A549 (cell line): Measurements from ENCODE around the gene SMG5. TPM values are rescaled to one million over a fixed set of nuclear protein-coding genes. Genes with fewer than 3 reads are reported as not detected.
"Not testable (repeated sequence)": the region's sequence is repeated elsewhere in the genome, so short reads cannot be mapped to it uniquely, and the experiment has no call there.

Source experiments
- ATAC-seq, 2 experiments: fragments of 200-7000 bp in 1 of 2; fragments of >200 bp in 1 of 2; cut with Nextera tagmentation in 1 of 2; cut with Tn5 transposase in 1 of 2; 3 replicates each; pipeline versions ENCODE4 v1.8.0 to v1.9.1; 2018 to 2020; ENCODE audit warnings: mild to moderate bottlenecking in 1 of 2, moderate library complexity in 1 of 2
- CTCF ChIA-PET: fragments of 300-600 bp; sonication (Branson Sonifier 250); formaldehyde crosslinking; extraction: SDS; loops from one replicate; lab custom pipeline; 2021; ENCODE audit warnings: antibody characterized with exemption, inconsistent platforms; lab: Yijun Ruan, JAX
- POLR2A ChIA-PET: fragments of 350-600 bp; formaldehyde crosslinking; extraction: SDS; loops from one replicate; lab custom pipeline; 2021; ENCODE audit warnings: antibody characterized with exemption, inconsistent platforms; lab: Yijun Ruan, JAX
- DNase-seq, 2 experiments: peaks; one replicate each; pipeline versions ENCODE4 v3.0.0 to v3.0.0-alpha.2; 2011 to 2016; ENCODE audit warnings: low read depth in 1 of 2, low spot score in 1 of 2
- FAIRE-seq: peaks from 2 replicates; lab custom pipeline; 2011; peaks lifted over from hg19 to GRCh38; lab: Jason Lieb, UNC
- H3K27ac ChIP-seq, 2 experiments: fragments of >200 bp; sonication (Bioruptor Twin); formaldehyde crosslinking; 3 replicates each; pipeline ENCODE4 v1.5.1; 2016 to 2017
- H3K4me1 ChIP-seq: fragments of >200 bp; sonication (Bioruptor Twin); formaldehyde crosslinking; 3 replicates; pipeline ENCODE4 v1.6.1; 2016
- H3K4me2 ChIP-seq: fragments of >200 bp; sonication (Bioruptor Twin); formaldehyde crosslinking; 3 replicates; pipeline ENCODE4 v1.6.1; 2016
- H3K4me3 ChIP-seq: fragments of >200 bp; sonication (Bioruptor Twin); formaldehyde crosslinking; 3 replicates; pipeline ENCODE4 v1.5.1; 2016
- H3K9me3 ChIP-seq: fragments of >200 bp; sonication (Bioruptor Twin); formaldehyde crosslinking; 3 replicates; pipeline ENCODE4 v1.6.1; 2016
- BCL3 ChIP-seq: fragments of >200 bp; sonication (Bioruptor Twin); formaldehyde crosslinking; IDR thresholded peaks from 3 replicates; pipeline ENCODE4 v1.6.1; 2016
- CBX2 ChIP-seq: fragments of 200-600 bp; sonication (generic); IDR thresholded peaks from 2 replicates; pipeline ENCODE4 v1.6.1; 2016; ENCODE audit warnings: low read depth, mild to moderate bottlenecking, borderline replicate concordance
- CEBPB ChIP-seq, 2 experiments: fragments of >200 bp in 1 of 2; sonication (Bioruptor Twin) in 1 of 2; formaldehyde crosslinking in 1 of 2; IDR thresholded peaks; 2 replicates each; pipeline ENCODE4 v1.6.1; 2012 to 2016
- CHD2 ChIP-seq: fragments of 150-350 bp; IDR thresholded peaks from 2 replicates; pipeline ENCODE4 v1.6.1; 2014; ENCODE audit warnings: low read length; ENCODE audit not compliant: partially characterized antibody
- CTCF ChIP-seq: fragments of >200 bp; sonication (Bioruptor Twin); formaldehyde crosslinking; IDR thresholded peaks from 3 replicates; pipeline ENCODE4 v1.5.1; 2016
- EHF ChIP-seq: fragments of 250-450 bp; sonication (Bioruptor Pico); IDR thresholded peaks from 2 replicates; pipeline ENCODE4 v1.5.0; 2020; ENCODE audit warnings: mild to moderate bottlenecking
- EHMT2 ChIP-seq: fragments of 200-600 bp; sonication (generic); IDR thresholded peaks from 2 replicates; pipeline ENCODE4 v1.6.1; 2016; ENCODE audit warnings: antibody characterized with exemption, low read depth, mild to moderate bottlenecking, moderate library complexity
- EP300 ChIP-seq, 2 experiments: fragments of >200 bp; sonication (Bioruptor Twin); formaldehyde crosslinking; IDR thresholded peaks; 2 replicates in 1 of 2; 3 replicates in 1 of 2; pipeline ENCODE4 v1.6.1; 2016 to 2017
- ESRRA ChIP-seq: fragments of 150-350 bp; IDR thresholded peaks from 2 replicates; pipeline ENCODE4 v1.6.1; 2014; ENCODE audit warnings: mild to moderate bottlenecking, low read length, borderline replicate concordance
- FOSL2 ChIP-seq, 2 experiments: fragments of 450-650 bp in 1 of 2; fragments of >200 bp in 1 of 2; sonication (Bioruptor Twin) in 1 of 2; formaldehyde crosslinking; IDR thresholded peaks; 2 replicates each; pipeline versions ENCODE4 v1.5.0 to v1.6.1; 2016 to 2020; ENCODE audit warnings: mild to moderate bottlenecking in 1 of 2, moderate library complexity in 1 of 2
- HOXB5 ChIP-seq: fragments of 250-450 bp; sonication (Bioruptor Pico); IDR thresholded peaks from 2 replicates; pipeline ENCODE4 v1.5.0; 2020; ENCODE audit warnings: mild to moderate bottlenecking, moderate library complexity
- JUNB ChIP-seq: fragments of >200 bp; sonication (Bioruptor Twin); formaldehyde crosslinking; IDR thresholded peaks from 2 replicates; pipeline ENCODE4 v1.6.1; 2016
- MYC ChIP-seq: IDR thresholded peaks from 2 replicates; pipeline ENCODE4 v1.6.1; 2012; ENCODE audit warnings: mild to moderate bottlenecking, inconsistent platforms, low read length, improper control_type of control experiment, borderline replicate concordance
- NFE2L2 ChIP-seq: fragments of 150-350 bp; conservative IDR thresholded peaks from 2 replicates; pipeline ENCODE4 v1.6.1; 2014; ENCODE audit warnings: low read length
- NPAS2 ChIP-seq: fragments of 250-450 bp; sonication (Bioruptor Pico); IDR thresholded peaks from 2 replicates; pipeline ENCODE4 v1.8.0; 2022; ENCODE audit warnings: mild to moderate bottlenecking, moderate library complexity, borderline replicate concordance
- PBX3 ChIP-seq: IDR thresholded peaks from 2 replicates; pipeline ENCODE4 v1.6.1; 2012
- PHF8 ChIP-seq: fragments of 200-600 bp; sonication (generic); IDR thresholded peaks from 2 replicates; pipeline ENCODE4 v1.6.1; 2016; ENCODE audit warnings: low read depth, mild to moderate bottlenecking, antibody characterized with exemption, moderate library complexity, borderline replicate concordance
- POLR2AphosphoS2 ChIP-seq: conservative IDR thresholded peaks from 2 replicates; pipeline ENCODE4 v1.6.1; 2012; ENCODE audit warnings: low read length, improper control_type of control experiment, inconsistent platforms
- RAD21 ChIP-seq, 2 experiments: fragments of >200 bp in 1 of 2; sonication (Bioruptor Twin) in 1 of 2; formaldehyde crosslinking in 1 of 2; IDR thresholded peaks in 1 of 2; conservative IDR thresholded peaks in 1 of 2; 2 replicates in 1 of 2; 3 replicates in 1 of 2; pipeline ENCODE4 v1.6.1; 2012 to 2018; ENCODE audit warnings: inconsistent platforms in 1 of 2
- SREBF2 ChIP-seq: fragments of 450-650 bp; IDR thresholded peaks from 2 replicates; pipeline ENCODE4 v1.6.1; 2014; ENCODE audit warnings: mild to moderate bottlenecking, moderate library complexity
- TFCP2L1 ChIP-seq: fragments of 250-450 bp; sonication (Bioruptor Pico); IDR thresholded peaks from 2 replicates; pipeline ENCODE4 v1.5.0; 2021; ENCODE audit warnings: mild to moderate bottlenecking
- USF2 ChIP-seq: fragments of 450-650 bp; IDR thresholded peaks from 2 replicates; pipeline ENCODE4 v1.6.1; 2014; ENCODE audit warnings: antibody characterized with exemption
- ZC3H11A ChIP-seq: fragments of 450-650 bp; IDR thresholded peaks from 2 replicates; pipeline ENCODE4 v1.6.1; 2014; ENCODE audit warnings: antibody characterized with exemption, mild to moderate bottlenecking
- WGBS: methylation state at CpG from one replicate; pipeline ENCODE4 v1.1.6; 2017; ENCODE audit errors: missing lambda C conversion rate; 5-methylcytosine and 5-hydroxymethylcytosine counted together
- polyA plus RNA-seq, 4 experiments: library from polyadenylated mRNA; depleted of rRNA in 3 of 4; stranded (reverse); fragments of >200 nt; fragmentation: RNase III in 1 of 4; extraction: RNeasy Plus Mini Kit Qiagen cat#74134 plus additional on column Dnase treatment in 1 of 4; gene quantifications; 2 replicates in 3 of 4; 3 replicates in 1 of 4; pipeline ENCODE4 v1.2.3, GENCODE V29; 2011 to 2017

SMG5 gene
- polyA plus RNA-seq, 2 of the 4 experiments (the other 2 are of a cell fraction) = 25.6 to 48.7 TPM

- no peak for TF ChIP-seq FOSL2 (IDR thresholded peaks at IDR 0.05)
- TF ChIP-seq FOSL2 (CRISPR knock-in tag; IDR thresholded peaks at IDR 0.05) = no peak
- peak; percentile 93 for TF ChIP-seq BCL3
- no peak for TF ChIP-seq JUNB
- no peak for TF ChIP-seq NFE2L2
- TF ChIP-seq PBX3 = peak; percentile 45; the same call in 1 of the 2 replicates
- peak; percentile 85; the same call in 1 of the 2 replicates for TF ChIP-seq TFCP2L1 (CRISPR knock-in tag)
- TF ChIP-seq EP300 (IDR thresholded peaks at IDR 0.05) = no peak
- TF ChIP-seq PHF8 = peak; percentile 98
- no peak for TF ChIP-seq EHMT2
- no peak for TF ChIP-seq USF2
These were observed at the start of gene SMG5 (continued) for GRCh38 chr1:156282479-156283222.

- DNase-seq, H3K27ac ChIP-seq, ATAC-seq, FAIRE-seq, H3K4me3 ChIP-seq, H3K4me2 ChIP-seq, H3K4me1 ChIP-seq, H3K9me3 ChIP-seq: not testable (repeated sequence)
- CTCF ChIA-PET = interaction anchor here (0.7 to 1.6 kb wide), 3 partner anchors 12 to 420 kb away, joined by 3 read pairs; partner anchors contain the start of gene TMEM79
- 93% methylated on average over 9 of the region's 9 CpGs for WGBS
- POLR2A ChIA-PET = interaction anchor here (0.7 kb wide), 1 partner anchor 32 kb away, joined by 3 read pairs; no protein-coding TSS in a partner anchor
These were observed 40.6 kb upstream of the SMG5 start for GRCh38 chr1:156323179-156323578.

- ATAC-seq = no peak
- TF ChIP-seq EP300 (IDR thresholded peaks at IDR 0.05) (no peak), FOSL2 (IDR thresholded peaks at IDR 0.05) (no peak), FOSL2 (CRISPR knock-in tag; IDR thresholded peaks at IDR 0.05) (peak; percentile 19; the same call in 1 of the 2 replicates), RAD21 (conservative IDR thresholded peaks at IDR 0.05 in 1 of 2, IDR thresholded peaks at IDR 0.05 in 1 of 2) (no peak), EHF (no peak)
- TF ChIP-seq, all 56 proteins: peak for 1
- DNase-seq = no peak
- Histone ChIP-seq H3K27ac (no peak overlapping the region), H3K4me3 (no peak overlapping the region), H3K4me1 (no peaks in the 10 kb centered on the region), H3K4me2 (no peak overlapping the region), H3K9me3 (no peaks in the 10 kb centered on the region)
- FAIRE-seq = no peak
- WGBS = 65% methylated on average over 3 of the region's 3 CpGs
- ChIA-PET CTCF (interaction anchor here (0.6 to 3.9 kb wide), 7 partner anchors 10 to 220 kb away, joined by 3 to 34 read pairs (median 8); partner anchors contain the start of gene TMEM79), POLR2A (interaction anchor here (1.1 to 1.8 kb wide), 2 partner anchors 16 to 17 kb away, joined by 3 to 4 read pairs; partner anchors contain the start of genes CCT3 and TSACC)
These were observed 37.9 kb upstream of the SMG5 start for GRCh38 chr1:156320560-156320959.

- Histone ChIP-seq H3K27ac (no peak overlapping the region), H3K4me1 (no peaks in the 10 kb centered on the region), H3K4me2 (no peak overlapping the region), H3K9me3 (no peaks in the 10 kb centered on the region), H3K4me3 (no peak overlapping the region)
- WGBS = 87% methylated on average over 1 of the region's 1 CpG
- DNase-seq (peak; percentile 33 to 35), FAIRE-seq (no peak), ATAC-seq (peak; percentile 34 to 53; a peak in 4 of 6 replicates)
- ChIA-PET CTCF (interaction anchor here (0.7 to 3.9 kb wide), 20 partner anchors 11 to 226 kb away, joined by 3 to 34 read pairs (median 4); partner anchors contain the start of gene TMEM79), POLR2A (interaction anchor here (1.1 to 1.8 kb wide), 2 partner anchors 15 to 18 kb away, joined by 3 to 4 read pairs; partner anchors contain the start of genes CCT3 and TSACC)
- TF ChIP-seq NPAS2 (no peak), ESRRA (no peak), POLR2AphosphoS2 (no peak), FOSL2 (IDR thresholded peaks at IDR 0.05) (no peak), FOSL2 (CRISPR knock-in tag; IDR thresholded peaks at IDR 0.05) (no peak), CTCF (peak; percentile 60), RAD21 (conservative IDR thresholded peaks at IDR 0.05 in 1 of 2, IDR thresholded peaks at IDR 0.05 in 1 of 2) (peak; percentile 40 to 52; a peak in 3 of 5 replicates), SREBF2 (no peak), CBX2 (no peak), MYC (no peak), HOXB5 (CRISPR knock-in tag) (no peak), USF2 (no peak), ZC3H11A (no peak), CHD2 (no peak), CEBPB (IDR thresholded peaks at IDR 0.05) (no peak)
These were observed 37.0 kb upstream of the SMG5 start for GRCh38 chr1:156319664-156320063.
